ENCODE data around the gene PEAK1. TPM values are rescaled to one million over a fixed set of nuclear protein-coding genes. Genes with fewer than 3 reads are reported as not detected.

The PEAK1 gene
- total RNA-seq, 1 experiment from 2014 or later, result 58.7 TPM

DNA sequence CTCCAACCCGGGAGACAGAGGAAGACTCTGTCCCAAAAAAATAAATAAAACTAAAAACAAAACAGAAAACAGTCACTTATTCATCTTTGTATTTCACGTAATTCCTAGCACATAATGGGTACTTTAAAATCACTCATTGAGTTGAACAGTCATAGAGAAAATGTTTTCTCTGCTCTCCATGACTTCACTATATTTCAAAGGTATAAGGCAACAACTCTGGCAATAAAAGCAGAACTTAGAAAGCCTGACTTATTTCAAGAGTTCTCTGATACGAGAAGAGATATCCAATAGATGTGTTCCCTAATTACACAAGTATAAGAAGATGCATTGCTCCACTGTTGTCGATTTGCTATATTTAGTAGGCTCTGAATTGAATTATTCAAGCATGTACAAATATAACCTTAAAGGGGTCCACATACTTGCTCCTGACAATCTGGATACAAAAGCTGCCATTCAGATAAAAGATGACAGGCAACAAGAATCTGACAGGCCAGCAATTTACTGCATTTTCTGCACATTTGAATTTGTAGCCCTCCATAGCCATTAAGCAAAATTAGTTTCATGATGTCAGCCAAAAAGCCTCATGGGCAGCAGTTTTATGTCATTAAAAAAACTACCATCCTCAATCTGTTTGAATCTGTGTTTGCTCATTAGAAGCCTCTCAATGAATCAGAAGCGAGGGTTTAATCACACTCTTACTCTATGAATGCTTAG lies 47.9 kb downstream of the PEAK1 start:
- in situ Hi-C loops (cut with HindIII; ENCODE audit: low pct_unique_long_range_greater_than_20kb, low sequenced_read_pairs) (no loop called here), intact Hi-C loops (cut with micrococcal nuclease; ENCODE audit: unreplicated experiment) (no loop called here)
- no peak overlapping the region for H3K4me3 ChIP-seq (ENCODE audit: low read depth in 2 of 2, low read length in 2 of 2)
- no peak for DNase-seq (ENCODE audit: low read depth, low spot score)
- no peaks in the 10 kb centered on the region for H3K9me3 ChIP-seq (ENCODE audit: control insufficient read depth, insufficient read depth, low read depth, low read length)
- ChIA-PET CTCF (no interaction called here), POLR2A (no interaction called here)
- TF ChIP-seq POLR2AphosphoS5 (IDR thresholded peaks at IDR 0.05; ENCODE audit: low read depth, low read length) (no peak), TCF7L2 (IDR thresholded peaks at IDR 0.05; ENCODE audit: low read depth, low read length) (no peak)
- TF ChIP-seq, protein P1, sequence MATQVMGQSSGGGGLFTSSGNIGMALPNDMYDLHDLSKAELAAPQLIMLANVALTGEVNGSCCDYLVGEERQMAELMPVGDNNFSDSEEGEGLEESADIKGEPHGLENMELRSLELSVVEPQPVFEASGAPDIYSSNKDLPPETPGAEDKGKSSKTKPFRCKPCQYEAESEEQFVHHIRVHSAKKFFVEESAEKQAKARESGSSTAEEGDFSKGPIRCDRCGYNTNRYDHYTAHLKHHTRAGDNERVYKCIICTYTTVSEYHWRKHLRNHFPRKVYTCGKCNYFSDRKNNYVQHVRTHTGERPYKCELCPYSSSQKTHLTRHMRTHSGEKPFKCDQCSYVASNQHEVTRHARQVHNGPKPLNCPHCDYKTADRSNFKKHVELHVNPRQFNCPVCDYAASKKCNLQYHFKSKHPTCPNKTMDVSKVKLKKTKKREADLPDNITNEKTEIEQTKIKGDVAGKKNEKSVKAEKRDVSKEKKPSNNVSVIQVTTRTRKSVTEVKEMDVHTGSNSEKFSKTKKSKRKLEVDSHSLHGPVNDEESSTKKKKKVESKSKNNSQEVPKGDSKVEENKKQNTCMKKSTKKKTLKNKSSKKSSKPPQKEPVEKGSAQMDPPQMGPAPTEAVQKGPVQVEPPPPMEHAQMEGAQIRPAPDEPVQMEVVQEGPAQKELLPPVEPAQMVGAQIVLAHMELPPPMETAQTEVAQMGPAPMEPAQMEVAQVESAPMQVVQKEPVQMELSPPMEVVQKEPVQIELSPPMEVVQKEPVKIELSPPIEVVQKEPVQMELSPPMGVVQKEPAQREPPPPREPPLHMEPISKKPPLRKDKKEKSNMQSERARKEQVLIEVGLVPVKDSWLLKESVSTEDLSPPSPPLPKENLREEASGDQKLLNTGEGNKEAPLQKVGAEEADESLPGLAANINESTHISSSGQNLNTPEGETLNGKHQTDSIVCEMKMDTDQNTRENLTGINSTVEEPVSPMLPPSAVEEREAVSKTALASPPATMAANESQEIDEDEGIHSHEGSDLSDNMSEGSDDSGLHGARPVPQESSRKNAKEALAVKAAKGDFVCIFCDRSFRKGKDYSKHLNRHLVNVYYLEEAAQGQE (IDR thresholded peaks at IDR 0.05; ENCODE audit: insufficient read depth in 1 of 2, low read depth in 2 of 2, low read length in 1 of 2), result no peak
- no peak overlapping the region for H3K27ac ChIP-seq (ENCODE audit: low read length)
- BruUV-seq (replicated peaks), result no TSS peak
- peaks cover 3% of the 10 kb centered on the region; the same call in 1 of the 2 replicates for H3K4me1 ChIP-seq (ENCODE audit: control insufficient read depth, insufficient read depth, low read length)
- H3K27me3 ChIP-seq (ENCODE audit: control insufficient read depth, insufficient read depth, low read length), result no peaks in the 10 kb centered on the region
- no peaks in the 10 kb centered on the region for H3K36me3 ChIP-seq (ENCODE audit: control insufficient read depth, insufficient read depth, low read length)
- no peak for ATAC-seq

DNA sequence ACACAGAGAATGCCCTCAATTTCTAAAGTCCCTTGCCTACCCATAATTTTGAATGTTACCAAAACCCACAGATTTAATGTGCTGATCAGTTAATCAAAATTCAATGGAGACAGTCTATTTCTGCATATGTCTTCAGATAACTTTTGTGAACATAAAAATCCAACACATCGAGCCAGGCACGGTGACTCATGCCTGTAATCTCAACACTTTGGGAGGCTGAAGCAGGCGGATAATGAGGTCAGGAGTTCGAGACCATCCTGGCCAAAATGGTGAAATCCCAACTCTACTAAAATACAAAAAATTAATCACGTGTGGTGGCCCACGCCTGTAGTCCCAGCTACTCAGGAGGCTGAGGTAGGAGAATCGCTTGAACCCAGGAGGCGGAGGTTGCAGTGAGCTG lies 49.3 kb downstream of the PEAK1 start:
- H3K27ac ChIP-seq (ENCODE audit: low read length), result no peak overlapping the region
- ChIA-PET CTCF (no interaction called here), POLR2A (no interaction called here)
- BruUV-seq (replicated peaks), result no TSS peak
- ATAC-seq (no peak), DNase-seq (ENCODE audit: low read depth, low spot score) (no peak)
- intact Hi-C loops (cut with micrococcal nuclease; ENCODE audit: unreplicated experiment), result no loop called here
- no peak overlapping the region for H3K4me3 ChIP-seq (ENCODE audit: low read depth in 2 of 2, low read length in 2 of 2)
- H3K27me3 ChIP-seq (ENCODE audit: control insufficient read depth, insufficient read depth, low read length), result no peaks in the 10 kb centered on the region
- no peak for TF ChIP-seq TCF7L2 (IDR thresholded peaks at IDR 0.05; ENCODE audit: low read depth, low read length)
- TF ChIP-seq, protein P1 (IDR thresholded peaks at IDR 0.05; ENCODE audit: insufficient read depth in 1 of 2, low read depth in 2 of 2, low read length in 1 of 2), result no peak
- no peak for TF ChIP-seq POLR2AphosphoS5 (IDR thresholded peaks at IDR 0.05; ENCODE audit: low read depth, low read length)
- no peak for TF ChIP-seq SIN3A (IDR thresholded peaks at IDR 0.05; ENCODE audit: borderline replicate concordance, insufficient read depth, low read depth, low read length)
- TF ChIP-seq, protein P2, sequence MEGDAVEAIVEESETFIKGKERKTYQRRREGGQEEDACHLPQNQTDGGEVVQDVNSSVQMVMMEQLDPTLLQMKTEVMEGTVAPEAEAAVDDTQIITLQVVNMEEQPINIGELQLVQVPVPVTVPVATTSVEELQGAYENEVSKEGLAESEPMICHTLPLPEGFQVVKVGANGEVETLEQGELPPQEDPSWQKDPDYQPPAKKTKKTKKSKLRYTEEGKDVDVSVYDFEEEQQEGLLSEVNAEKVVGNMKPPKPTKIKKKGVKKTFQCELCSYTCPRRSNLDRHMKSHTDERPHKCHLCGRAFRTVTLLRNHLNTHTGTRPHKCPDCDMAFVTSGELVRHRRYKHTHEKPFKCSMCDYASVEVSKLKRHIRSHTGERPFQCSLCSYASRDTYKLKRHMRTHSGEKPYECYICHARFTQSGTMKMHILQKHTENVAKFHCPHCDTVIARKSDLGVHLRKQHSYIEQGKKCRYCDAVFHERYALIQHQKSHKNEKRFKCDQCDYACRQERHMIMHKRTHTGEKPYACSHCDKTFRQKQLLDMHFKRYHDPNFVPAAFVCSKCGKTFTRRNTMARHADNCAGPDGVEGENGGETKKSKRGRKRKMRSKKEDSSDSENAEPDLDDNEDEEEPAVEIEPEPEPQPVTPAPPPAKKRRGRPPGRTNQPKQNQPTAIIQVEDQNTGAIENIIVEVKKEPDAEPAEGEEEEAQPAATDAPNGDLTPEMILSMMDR (IDR thresholded peaks at IDR 0.05), result no peak
- H3K36me3 ChIP-seq (ENCODE audit: control insufficient read depth, insufficient read depth, low read length), result no peaks in the 10 kb centered on the region
- in situ Hi-C loops (cut with HindIII; ENCODE audit: low pct_unique_long_range_greater_than_20kb, low sequenced_read_pairs), result no loop called here
- 0 out of 2 replicates have a peak, but pooled peaks cover 3% of the 10 kb centered on the region for H3K4me1 ChIP-seq (ENCODE audit: control insufficient read depth, insufficient read depth, low read length)
- no peaks in the 10 kb centered on the region for H3K9me3 ChIP-seq (ENCODE audit: control insufficient read depth, insufficient read depth, low read depth, low read length)
